ENCODE data around the gene SLC6A1.

The SLC6A1 gene

GRCh38 chr3:10992017-10992942, at the start of gene SLC6A1:
TSS of gene SLC6A1 (plus strand) at chr3:10992748. CDS start at chr3:11017212, 24,464 bp downstream.
- no peak for DNase-seq (ENCODE audit: extremely low read depth in 1 of 2, low read depth in 1 of 2)

GRCh38 chr3:10944866-10945265, 47.7 kb upstream of the SLC6A1 start:
- no peak for DNase-seq (ENCODE audit: extremely low read depth in 1 of 2, low read depth in 1 of 2)

GRCh38 chr3:10945683-10946287, 46.8 kb upstream of the SLC6A1 start:
- DNase-seq (ENCODE audit: extremely low read depth in 1 of 2, low read depth in 1 of 2) = peak in 1 of 2 donors; percentile 26

GRCh38 chr3:10946526-10946925, 46.0 kb upstream of the SLC6A1 start:
- DNase-seq (ENCODE audit: extremely low read depth in 1 of 2, low read depth in 1 of 2) = no peak

GRCh38 chr3:10948326-10948725, 44.2 kb upstream of the SLC6A1 start:
- no peak for DNase-seq (ENCODE audit: extremely low read depth in 1 of 2, low read depth in 1 of 2)

GRCh38 chr3:10949197-10949596, 43.4 kb upstream of the SLC6A1 start:
- DNase-seq (ENCODE audit: extremely low read depth in 1 of 2, low read depth in 1 of 2) = no peak

- DNase-seq (ENCODE audit: extremely low read depth in 1 of 2, low read depth in 1 of 2) = no peak
These were observed 41.9 kb upstream of the SLC6A1 start for GRCh38 chr3:10950476-10951294.

GRCh38 chr3:10951295-10951926, 41.1 kb upstream of the SLC6A1 start:
- no peak for DNase-seq (ENCODE audit: extremely low read depth in 1 of 2, low read depth in 1 of 2)

- no peak for DNase-seq (ENCODE audit: extremely low read depth in 1 of 2, low read depth in 1 of 2)
These were observed 40.0 kb upstream of the SLC6A1 start for GRCh38 chr3:10952525-10952924.

- DNase-seq (ENCODE audit: extremely low read depth in 1 of 2, low read depth in 1 of 2) = no peak
These were observed 37.8 kb upstream of the SLC6A1 start for GRCh38 chr3:10954740-10955139.

GRCh38 chr3:10955711-10956453, 36.7 kb upstream of the SLC6A1 start:
- DNase-seq (ENCODE audit: extremely low read depth in 1 of 2, low read depth in 1 of 2) = no peak

GRCh38 chr3:10956531-10956930, 36.0 kb upstream of the SLC6A1 start:
- no peak for DNase-seq (ENCODE audit: extremely low read depth in 1 of 2, low read depth in 1 of 2)

- no peak for DNase-seq (ENCODE audit: extremely low read depth in 1 of 2, low read depth in 1 of 2)
These were observed 35.6 kb upstream of the SLC6A1 start for GRCh38 chr3:10956986-10957385.

GRCh38 chr3:10957976-10958749, 34.4 kb upstream of the SLC6A1 start:
- DNase-seq (ENCODE audit: extremely low read depth in 1 of 2, low read depth in 1 of 2) = no peak

- no peak for DNase-seq (ENCODE audit: extremely low read depth in 1 of 2, low read depth in 1 of 2)
These were observed 32.3 kb upstream of the SLC6A1 start for GRCh38 chr3:10960255-10960654.

GRCh38 chr3:10961921-10962320, 30.6 kb upstream of the SLC6A1 start:
- no peak for DNase-seq (ENCODE audit: extremely low read depth in 1 of 2, low read depth in 1 of 2)

- DNase-seq (ENCODE audit: extremely low read depth in 1 of 2, low read depth in 1 of 2) = no peak
These were observed 30.0 kb upstream of the SLC6A1 start for GRCh38 chr3:10962481-10963036.

GRCh38 chr3:10964537-10965167, 27.9 kb upstream of the SLC6A1 start:
- DNase-seq (ENCODE audit: extremely low read depth in 1 of 2, low read depth in 1 of 2) = no peak

GRCh38 chr3:10968401-10968800, 24.1 kb upstream of the SLC6A1 start:
- DNase-seq (ENCODE audit: extremely low read depth in 1 of 2, low read depth in 1 of 2) = no peak
